IPS-15b (cell line): Measurements from ENCODE around the gene TCF25.
"Not testable (repeated sequence)": the region's sequence is repeated elsewhere in the genome, so short reads cannot be mapped to it uniquely, and the experiment has no call there.

Source experiments
- H3K27me3 ChIP-seq: one replicate; pipeline ENCODE4 v1.6.1; 2013; ENCODE audit warnings: low read length; ENCODE audit not compliant: control insufficient read depth, insufficient read depth
- H3K36me3 ChIP-seq: one replicate; pipeline ENCODE4 v1.6.1; 2013; ENCODE audit warnings: low read length; ENCODE audit not compliant: control insufficient read depth, insufficient read depth
- H3K4me1 ChIP-seq: one replicate; pipeline ENCODE4 v1.6.1; 2013; ENCODE audit warnings: mild to moderate bottlenecking, low read length; ENCODE audit not compliant: control insufficient read depth, insufficient read depth
- H3K4me3 ChIP-seq: one replicate; pipeline ENCODE4 v1.5.1; 2013; ENCODE audit warnings: low read depth, low read length
- H3K9ac ChIP-seq: one replicate; pipeline ENCODE4 v1.6.1; 2013; ENCODE audit warnings: low read depth, mild to moderate bottlenecking, low read length
- H3K9me3 ChIP-seq: one replicate; pipeline ENCODE4 v1.6.1; 2013; ENCODE audit warnings: mild to moderate bottlenecking, low read length; ENCODE audit not compliant: control insufficient read depth, insufficient read depth

Gene TCF25

DNA sequence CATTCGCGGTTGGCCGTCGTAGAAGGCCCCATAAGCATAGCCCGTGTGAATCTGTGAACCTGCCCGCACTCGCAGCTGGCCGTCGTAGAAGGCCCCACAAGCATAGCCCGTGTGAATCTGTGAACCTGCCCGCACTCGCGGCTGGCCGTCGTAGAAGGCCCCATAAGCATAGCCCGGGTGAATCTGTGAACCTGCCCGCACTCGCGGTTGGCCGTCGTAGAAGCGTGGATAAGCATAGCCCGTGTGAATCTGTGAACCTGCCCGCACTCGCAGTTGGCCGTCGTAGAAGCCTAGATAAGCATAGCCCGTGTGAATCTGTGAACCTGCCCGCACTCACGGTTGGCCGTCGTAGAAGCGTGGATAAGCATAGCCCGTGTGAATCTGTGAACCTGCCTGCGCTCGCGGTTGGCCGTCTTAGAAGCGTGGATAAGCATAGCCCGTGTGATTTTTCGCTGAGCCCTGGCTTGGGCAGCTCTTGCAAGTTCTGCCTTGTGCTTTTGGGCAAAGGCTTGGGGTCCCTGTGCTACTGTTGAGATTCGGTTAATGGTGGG is 38.5 kb upstream of the TCF25 start:
- H3K9me3 ChIP-seq, H3K4me1 ChIP-seq, H3K4me3 ChIP-seq, H3K36me3 ChIP-seq, H3K9ac ChIP-seq, H3K27me3 ChIP-seq: not testable (repeated sequence)

DNA sequence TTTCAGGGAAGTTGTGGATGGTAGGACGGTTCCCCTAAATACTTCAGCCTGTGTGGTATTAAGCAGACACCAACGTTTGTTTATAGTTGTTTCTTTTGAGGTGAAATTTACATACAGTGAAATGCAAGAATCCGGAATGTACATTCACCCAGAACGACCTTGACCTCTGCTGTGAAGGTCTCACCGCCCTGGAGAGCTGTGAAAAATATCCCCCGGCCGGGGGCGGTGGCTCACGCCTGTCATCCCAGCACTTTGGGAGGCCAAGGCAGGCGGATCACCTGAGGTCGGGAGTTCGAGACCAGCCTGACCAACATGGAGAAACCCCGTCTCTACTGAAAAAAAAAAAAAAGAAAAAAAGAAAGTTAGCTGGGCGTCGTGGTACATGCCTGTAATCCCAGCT is 36.9 kb upstream of the TCF25 start:
- not testable (repeated sequence) for H3K9ac ChIP-seq, H3K9me3 ChIP-seq, H3K4me1 ChIP-seq, H3K27me3 ChIP-seq, H3K36me3 ChIP-seq, H3K4me3 ChIP-seq

DNA sequence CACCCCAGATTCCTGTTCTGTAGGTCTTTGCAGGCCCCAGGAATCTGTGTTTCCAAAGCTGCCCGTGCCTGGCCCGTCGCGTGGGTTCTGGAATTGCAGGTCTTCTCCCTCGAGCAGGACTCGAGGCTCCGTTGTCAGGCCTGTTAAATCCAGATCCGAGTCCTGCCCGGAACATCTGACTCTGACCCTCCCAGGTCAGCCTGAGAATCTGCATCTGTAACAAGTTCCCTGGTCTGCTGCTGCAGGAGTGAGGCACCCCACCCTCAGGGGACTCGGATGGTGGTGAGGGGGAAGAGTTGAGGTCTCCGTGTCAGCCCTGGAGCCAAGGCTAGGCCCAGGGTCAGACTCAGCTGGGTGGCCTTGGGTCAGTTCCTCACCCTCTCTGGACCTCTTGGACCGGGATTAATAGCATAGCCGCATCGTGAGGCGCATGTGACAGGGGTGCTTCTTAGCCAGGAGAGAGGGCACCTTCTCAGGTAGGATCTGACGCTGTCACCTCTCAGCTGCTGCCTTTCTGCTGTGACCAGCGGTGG is 36.3 kb upstream of the TCF25 start:
- Histone ChIP-seq H3K9me3 (no peaks in the 10 kb centered on the region), H3K9ac (no peak overlapping the region), H3K4me3 (no peak overlapping the region)

DNA sequence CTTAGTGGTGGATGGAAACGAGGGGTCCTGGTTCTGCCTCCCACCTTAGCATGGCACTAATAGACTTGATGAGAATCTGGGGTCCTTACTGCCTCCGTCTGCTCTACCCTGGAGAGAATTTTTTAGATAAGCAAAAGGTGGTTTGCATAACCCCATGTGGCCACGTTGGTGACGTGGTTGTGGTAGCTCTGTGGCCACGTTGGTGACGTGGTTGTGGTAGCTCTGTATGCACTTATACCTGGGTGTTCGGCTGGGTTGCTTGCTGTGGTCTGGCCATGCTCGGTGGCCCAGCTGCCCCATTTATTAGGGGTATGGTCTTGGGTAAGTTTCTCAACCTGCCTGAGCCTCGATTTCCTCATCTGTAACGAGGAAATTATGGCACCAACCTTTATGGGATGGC is 32.1 kb upstream of the TCF25 start:
- Histone ChIP-seq H3K9ac (no peak overlapping the region), H3K4me3 (no peak overlapping the region), H3K9me3 (no peaks in the 10 kb centered on the region), H3K36me3 (peaks cover 3% of the 10 kb centered on the region), H3K27me3 (no peaks in the 10 kb centered on the region), H3K4me1 (peaks cover 3% of the 10 kb centered on the region)

More for the DNA sequence above, 36.3 kb upstream of the TCF25 start:
- Histone ChIP-seq H3K4me1 (peaks cover 3% of the 10 kb centered on the region), H3K27me3 (no peaks in the 10 kb centered on the region), H3K36me3 (peaks cover 3% of the 10 kb centered on the region)

DNA sequence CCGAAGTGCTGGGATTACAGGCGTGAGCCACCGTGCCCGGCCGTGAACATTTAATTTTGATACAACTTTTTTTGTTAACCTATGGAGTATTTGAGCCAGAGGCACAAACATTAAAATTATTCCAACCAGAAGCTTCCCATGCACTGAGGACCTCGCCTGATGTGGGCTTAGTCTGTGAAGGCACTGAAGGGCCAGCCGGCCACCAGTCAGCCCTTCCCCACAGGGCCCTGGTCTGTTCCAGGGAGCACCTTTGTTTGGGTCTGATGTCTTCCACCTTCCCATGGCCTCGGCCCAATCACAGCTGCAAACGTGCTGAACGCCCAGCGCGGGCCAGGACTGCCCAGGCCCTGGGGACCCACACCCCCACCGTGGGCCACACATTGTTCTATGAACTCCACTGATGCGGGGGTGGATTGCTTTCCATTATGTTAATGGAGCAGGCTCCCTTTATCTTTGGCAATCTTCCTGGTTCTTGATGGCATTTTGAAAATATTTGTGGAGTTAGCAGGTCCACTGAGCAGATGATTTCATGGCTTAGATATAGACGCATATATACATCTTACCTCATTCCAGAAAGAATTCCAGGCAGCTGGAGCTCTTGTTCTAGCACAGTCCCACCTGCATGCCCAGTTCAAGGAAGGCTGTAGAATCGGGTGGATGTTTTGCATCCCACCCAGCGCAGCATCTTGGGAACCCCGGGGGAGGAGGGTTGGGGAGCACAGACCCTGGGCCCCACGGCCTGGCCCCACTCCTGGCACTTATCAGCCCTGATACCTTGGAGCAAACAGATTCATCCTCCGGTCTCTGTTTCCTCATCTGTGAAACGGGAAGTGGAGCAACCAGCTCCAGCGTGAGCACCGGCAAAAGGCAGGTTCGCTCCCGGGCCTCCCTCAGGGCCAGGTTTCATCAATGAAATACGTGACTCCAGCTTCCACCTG is 30.7 kb upstream of the TCF25 start:
- H3K4me3 ChIP-seq = no peak overlapping the region
- H3K9ac ChIP-seq = no peak overlapping the region
- peaks cover 3% of the 10 kb centered on the region for H3K36me3 ChIP-seq
- H3K4me1 ChIP-seq = peaks cover 3% of the 10 kb centered on the region
- no peaks in the 10 kb centered on the region for H3K9me3 ChIP-seq
- no peaks in the 10 kb centered on the region for H3K27me3 ChIP-seq

DNA sequence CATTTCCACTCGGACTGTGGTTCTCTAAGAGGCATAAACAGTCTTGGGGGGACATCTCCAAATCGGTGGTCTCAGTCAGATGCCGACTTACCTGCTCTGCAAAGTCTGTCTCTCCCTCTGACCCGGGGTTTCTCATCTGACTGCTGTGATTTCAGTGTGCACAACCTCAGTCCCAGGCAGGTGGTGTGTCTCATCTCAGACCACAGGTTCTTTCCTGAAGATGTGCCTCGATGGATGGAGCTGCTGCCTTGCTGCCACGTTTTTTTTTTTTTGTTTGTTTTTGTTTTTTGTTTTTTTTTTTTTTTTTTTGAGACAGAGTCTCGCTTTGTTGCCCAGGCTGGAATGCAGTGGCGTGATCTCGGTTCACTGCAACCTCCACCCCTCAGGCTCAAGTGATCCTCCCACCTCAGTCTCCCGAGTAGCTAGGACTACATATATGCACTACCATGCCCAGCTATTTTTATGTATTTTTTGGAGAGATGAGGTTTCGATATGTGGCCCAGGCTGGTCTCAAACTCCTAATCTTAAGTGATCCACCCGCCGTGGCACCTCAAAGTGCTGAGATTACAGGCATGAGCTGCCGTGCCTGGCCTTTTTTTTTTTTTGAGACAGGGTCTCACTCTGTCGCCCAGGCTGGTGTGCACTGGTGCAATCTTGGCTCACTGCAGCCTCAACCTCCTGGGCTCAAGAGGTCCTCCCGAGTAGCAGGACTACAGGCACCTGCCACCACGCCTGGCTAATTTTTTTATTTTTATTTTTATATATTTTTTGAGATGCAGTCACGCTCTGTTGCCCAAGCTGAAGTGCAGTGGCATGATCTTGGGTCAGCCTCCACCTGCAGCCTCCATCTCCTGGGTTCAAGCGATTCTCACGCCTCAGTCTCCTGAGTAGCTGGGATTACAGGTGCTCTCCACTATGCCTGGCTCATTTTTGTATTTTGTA is 29.7 kb upstream of the TCF25 start:
- H3K9me3 ChIP-seq = no peaks in the 10 kb centered on the region
- H3K36me3 ChIP-seq = peaks cover 3% of the 10 kb centered on the region
- no peak overlapping the region for H3K4me3 ChIP-seq
- no peaks in the 10 kb centered on the region for H3K27me3 ChIP-seq
- H3K9ac ChIP-seq = no peak overlapping the region
- H3K4me1 ChIP-seq = peaks cover 3% of the 10 kb centered on the region

DNA sequence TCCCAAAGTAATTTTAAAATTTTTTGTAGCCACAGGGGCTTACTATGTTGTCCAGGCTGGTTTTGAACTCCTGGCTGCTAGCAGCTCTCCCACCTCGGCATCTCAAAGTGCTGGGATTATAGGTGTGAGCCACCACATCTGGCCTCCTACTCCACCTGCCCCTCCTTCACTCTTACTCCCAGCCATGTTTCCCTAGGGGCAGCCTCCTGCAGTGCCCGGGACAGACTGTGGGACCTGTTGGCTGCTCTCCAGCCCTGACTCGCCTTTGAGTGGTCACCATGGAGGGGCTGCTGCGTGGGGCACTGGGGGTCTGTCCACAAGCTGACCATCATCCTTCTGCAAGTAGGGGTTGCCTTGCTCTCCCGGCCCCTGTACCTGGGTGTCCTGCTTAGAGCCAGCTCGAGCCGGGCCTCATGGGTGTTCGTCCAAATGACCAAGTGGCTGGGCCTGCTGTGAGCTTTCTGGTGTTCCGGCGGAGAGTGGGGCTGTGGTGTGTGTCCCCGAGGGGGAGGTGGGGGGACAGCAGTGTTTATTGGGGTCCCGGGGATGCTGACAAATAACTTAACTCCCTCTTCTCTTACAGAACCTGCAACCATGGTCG is 28.6 kb upstream of the TCF25 start:
- Histone ChIP-seq H3K9me3 (no peaks in the 10 kb centered on the region), H3K4me3 (no peak overlapping the region), H3K4me1 (no peaks in the 10 kb centered on the region), H3K9ac (no peak overlapping the region), H3K36me3 (peaks cover 2% of the 10 kb centered on the region), H3K27me3 (no peaks in the 10 kb centered on the region)

DNA sequence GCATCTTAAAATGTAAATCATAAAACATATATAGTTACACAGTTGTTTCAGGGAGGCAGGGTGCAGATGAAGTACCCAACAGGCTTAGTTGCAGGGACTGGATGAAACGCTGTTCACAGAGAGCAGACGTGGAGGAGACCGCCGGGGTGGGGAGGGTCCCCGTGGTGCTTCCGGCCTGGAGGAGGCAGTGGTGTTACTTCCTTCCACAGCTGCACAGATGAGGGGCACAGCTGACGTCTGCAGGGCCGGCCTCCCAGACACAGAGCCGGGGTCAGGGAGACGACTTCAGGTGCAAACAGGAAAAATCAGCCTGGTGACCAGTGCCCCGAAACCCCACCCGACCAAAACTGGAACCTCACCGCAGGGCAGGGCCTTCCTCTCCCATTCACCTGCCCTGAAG is 28.0 kb upstream of the TCF25 start:
- no peaks in the 10 kb centered on the region for H3K36me3 ChIP-seq
- H3K9me3 ChIP-seq = no peaks in the 10 kb centered on the region
- no peaks in the 10 kb centered on the region for H3K27me3 ChIP-seq
- H3K9ac ChIP-seq = no peak overlapping the region
- no peak overlapping the region for H3K4me3 ChIP-seq
- no peaks in the 10 kb centered on the region for H3K4me1 ChIP-seq

DNA sequence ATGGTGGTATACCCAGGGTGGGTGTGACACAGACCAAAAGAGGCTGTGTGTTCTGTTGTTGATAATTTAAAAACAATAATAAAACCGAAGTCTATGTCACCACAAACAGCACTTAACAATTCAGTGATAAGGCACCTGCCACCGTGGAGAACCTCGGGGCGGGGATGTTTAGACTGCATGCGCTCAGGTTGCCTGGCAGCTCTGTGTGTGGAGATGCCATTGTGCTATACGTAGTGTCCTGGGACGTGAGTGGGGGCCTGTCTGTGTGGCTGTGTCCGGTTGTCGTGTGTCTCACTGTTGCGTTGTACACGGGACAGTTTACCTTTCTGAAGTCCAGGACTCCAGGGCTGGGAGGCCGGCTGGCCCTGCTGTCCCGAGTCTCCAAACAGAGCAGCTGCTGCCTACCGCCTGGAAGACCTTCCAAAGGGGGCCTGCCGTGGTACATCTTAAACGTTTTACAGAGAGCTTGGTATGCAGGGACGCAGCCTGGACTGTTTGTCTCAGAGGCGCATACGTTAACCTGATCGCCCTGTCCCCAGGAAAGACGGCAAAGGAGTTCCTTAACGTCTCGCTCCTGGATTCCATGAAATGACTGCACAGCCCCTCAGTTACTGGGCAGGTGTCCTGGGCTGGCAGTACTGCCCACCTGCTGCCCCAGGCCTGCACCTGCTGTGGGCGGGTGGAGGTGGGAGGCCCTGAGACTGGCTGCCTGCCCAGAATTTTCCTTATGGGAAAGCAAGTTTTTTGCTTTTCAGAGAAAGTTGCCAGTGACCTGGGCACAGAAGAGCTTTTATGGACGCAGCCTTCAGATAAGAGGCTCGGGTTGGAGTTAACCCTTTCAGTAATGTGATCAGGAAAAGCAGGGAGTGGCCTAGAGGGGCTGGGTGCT is 26.1 kb upstream of the TCF25 start:
- H3K4me1 ChIP-seq = no peaks in the 10 kb centered on the region

DNA sequence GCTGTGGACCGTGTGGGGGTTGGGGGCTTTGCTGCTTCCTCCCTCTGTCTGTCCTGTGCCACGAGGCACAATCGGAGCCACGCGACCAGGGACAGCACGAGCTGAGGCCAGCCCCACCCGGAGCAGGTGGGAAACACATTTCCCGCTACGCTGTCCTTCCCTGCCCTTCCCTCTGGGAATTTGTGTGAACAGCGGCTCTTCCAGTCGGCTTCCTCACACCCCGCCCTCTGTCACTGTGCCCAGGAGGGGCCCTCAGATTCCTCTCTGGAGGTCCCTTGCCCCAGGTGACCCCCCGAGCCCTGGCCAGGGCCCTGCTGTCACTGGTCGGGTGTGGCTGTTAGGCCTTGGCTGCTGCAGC is 25.5 kb upstream of the TCF25 start:
- no peaks in the 10 kb centered on the region for H3K9me3 ChIP-seq
- no peak overlapping the region for H3K4me3 ChIP-seq
- no peak overlapping the region for H3K9ac ChIP-seq
- no peaks in the 10 kb centered on the region for H3K4me1 ChIP-seq
- H3K27me3 ChIP-seq = no peaks in the 10 kb centered on the region
- H3K36me3 ChIP-seq = no peaks in the 10 kb centered on the region

More for the DNA sequence above, 26.1 kb upstream of the TCF25 start:
- Histone ChIP-seq H3K9ac (no peak overlapping the region), H3K4me3 (no peak overlapping the region), H3K27me3 (no peaks in the 10 kb centered on the region), H3K36me3 (no peaks in the 10 kb centered on the region), H3K9me3 (no peaks in the 10 kb centered on the region)
